Adipose tissue (tissue), 3 donors: ENCODE measurements around the gene SNX32. TPM values are rescaled to one million over a fixed set of nuclear protein-coding genes. Genes with fewer than 3 reads are reported as not detected.

Experiments
- H3K27ac ChIP-seq: one replicate; pipeline ENCODE4 v1.5.1; 2013; ENCODE audit warnings: low read depth, low read length
- WGBS, 3 donors: extraction: QIAGEN DNeasy Blood & Tissue Kit; methylation state at CpG; one replicate each; pipeline ENCODE4 v1.1.7; 2013; 5-methylcytosine and 5-hydroxymethylcytosine counted together
- polyA plus RNA-seq, 3 donors: library from polyadenylated mRNA; stranded (reverse); fragments of 200-250 nt; gene quantifications; one replicate each; pipeline ENCODE4 v1.2.3, GENCODE V29; 2013
- donor health status: healthy with polysubstance abuse.
- donor health status: Bipolar disorder and iron deficiency.
- donor health status: healthy.

The SNX32 gene
- polyA plus RNA-seq, 3 donors = 0.34 to 0.41 TPM; not detected in 1

DNA sequence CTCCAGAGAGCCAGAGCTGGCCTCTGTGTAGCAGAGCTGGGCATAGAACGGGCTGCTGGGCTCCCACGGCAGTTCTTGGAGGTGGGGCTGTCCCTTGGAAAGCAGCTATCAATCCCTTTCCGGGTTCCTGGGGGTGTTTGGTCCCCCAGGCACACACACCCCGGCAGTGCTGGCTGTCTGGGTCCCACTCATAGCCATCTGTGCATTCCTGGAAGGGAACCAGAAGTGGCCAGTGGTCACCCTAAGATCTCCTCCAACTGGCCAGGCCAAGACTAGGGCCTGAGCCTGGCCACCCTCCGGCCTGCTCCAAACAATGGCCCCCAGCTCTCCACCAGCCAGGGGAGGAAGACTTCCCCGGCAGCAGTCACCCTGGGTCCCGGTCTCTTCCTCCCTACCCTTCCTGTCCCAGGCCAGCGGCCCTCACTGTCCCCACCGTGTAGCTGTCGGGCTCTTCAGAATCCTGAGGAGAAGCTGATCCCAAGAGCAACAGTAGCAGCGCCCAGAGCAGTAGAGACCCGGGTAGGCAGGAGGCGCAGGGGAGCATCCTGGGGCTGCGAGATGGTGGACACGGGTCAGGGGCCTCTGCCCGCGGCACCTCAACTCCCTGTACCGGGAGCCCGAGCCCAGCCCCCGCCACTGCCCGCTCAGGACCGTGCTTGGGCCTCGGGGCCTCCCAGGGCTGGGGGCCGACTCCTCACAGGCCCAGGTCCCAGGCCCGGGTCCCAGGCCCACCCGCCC, 38.2 kb downstream of the SNX32 start:
- peak overlapping the region; percentile 11 for H3K27ac ChIP-seq
- WGBS, 3 donors = 27 to 49% (median 29%) methylated on average over 21 to 26 of the region's 26 CpGs

DNA sequence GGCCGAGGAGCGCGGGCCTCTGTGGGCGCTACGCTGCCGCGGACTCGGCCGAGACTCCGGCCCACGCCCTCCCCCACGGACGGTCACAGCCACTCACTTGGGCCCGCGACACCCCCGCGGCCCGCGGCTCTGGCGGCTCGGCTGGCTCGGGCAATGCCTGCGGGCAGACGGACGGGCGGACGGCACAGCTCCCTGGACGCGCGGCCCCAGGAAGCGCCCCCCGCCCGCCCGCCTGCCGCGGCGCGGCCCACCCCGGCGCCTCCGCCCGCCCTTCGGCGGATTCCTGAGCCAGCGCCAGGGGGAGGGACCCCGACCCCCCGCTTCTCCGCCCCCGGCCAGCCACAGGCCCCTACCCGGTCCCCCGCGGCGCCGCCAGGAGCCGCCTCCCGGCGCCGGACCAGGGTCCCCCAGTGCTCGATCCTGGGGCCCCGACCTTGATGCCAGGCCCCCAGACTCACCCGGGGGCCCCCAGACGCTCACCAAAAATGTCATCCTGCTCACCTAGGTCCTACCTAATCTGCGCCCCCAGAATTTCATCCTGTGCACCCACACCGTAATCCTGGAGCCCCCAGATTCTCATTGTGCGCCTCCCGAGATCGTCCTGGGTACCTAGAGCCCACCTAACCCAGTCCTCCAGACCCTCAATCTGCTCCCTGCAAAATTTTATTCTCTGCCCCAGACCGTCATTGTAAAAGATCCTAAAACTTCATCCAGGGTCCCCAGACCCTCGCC, 39.0 kb downstream of the SNX32 start, which contains the start of gene EFEMP2:
TSS of gene EFEMP2 (minus strand) at position 215 of the 732 bp plus-strand sequence. CDS start 446 bp downstream, outside the sequence.
- peak within 1 kb of the TSS; percentile 17 for H3K27ac ChIP-seq
- WGBS, 3 donors = 0 to 1% (median 1%) methylated on average over 26 to 68 of the region's 69 CpGs

DNA sequence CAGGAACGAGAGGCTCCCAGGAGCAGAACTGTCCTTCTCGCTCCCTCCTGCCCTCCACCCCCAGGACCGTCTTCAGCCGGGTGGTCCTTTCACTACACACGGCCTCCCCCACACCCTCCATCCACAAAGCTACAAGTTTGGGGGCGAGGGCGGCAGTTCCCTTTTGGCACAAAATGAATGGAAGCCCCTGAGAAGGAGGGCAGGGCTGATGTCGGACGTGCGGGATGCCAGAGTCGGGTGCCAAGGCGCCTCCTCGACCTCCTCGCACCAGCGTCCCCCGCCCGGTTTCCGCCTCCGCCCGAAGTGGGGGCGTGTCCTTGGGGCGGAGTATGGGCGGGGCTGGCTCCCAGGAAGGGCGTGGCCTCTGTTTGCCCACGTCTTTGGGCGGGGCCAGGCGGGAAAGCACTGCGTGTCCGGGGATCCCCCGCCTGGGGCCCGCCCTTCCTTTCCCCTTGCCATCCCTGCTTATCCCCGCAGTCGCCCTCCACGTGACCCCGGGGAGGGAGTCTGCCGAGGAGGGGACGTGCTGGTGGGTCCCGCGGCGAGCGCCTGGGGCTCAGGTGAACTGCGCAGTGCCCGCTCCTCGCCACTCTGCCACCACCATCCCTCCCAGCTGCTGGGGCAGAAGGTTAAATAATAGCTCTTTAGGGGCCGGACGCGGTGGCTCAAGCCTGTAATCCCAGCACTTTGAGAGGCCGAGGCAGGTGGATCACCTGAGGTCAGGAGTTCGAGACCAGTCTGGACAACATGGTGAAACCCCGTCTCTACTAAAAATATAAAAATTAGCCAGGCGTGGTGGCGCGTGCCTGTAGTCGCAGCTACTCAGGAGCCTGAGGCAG, 39.8 kb downstream of the SNX32 start:
- 5 to 8% (median 7%) methylated on average over 52 to 54 of the region's 54 CpGs for WGBS, 3 donors
- H3K27ac ChIP-seq = peak overlapping the region; percentile 17

DNA sequence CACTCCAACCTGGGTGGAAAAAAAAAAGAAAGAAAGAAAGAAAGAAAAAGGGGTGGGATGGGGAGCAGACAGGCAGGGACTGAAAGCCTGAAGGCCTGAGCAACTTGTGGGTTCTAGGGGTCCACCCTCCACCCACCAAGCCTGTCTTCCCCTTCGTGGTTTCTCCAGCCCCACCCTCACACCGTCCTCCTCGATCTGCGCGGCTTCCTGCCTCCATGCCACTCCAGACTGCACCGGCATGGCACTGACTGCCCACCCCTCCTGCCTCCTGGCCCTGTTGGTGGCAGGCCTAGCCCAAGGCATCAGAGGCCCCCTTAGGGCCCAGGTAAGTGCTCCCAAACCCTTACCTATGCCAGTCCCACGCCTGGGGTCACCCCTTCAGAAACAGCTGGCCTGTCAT, 45.9 kb downstream of the SNX32 start, which contains the start of gene CTSW:
TSS of gene CTSW (plus strand) at position 221 of the 400 bp plus-strand sequence. CDS start at position 239, 18 bp downstream.
- 21 to 68% (median 24%) methylated on average over 3 to 7 of the region's 7 CpGs for WGBS, 3 donors

DNA sequence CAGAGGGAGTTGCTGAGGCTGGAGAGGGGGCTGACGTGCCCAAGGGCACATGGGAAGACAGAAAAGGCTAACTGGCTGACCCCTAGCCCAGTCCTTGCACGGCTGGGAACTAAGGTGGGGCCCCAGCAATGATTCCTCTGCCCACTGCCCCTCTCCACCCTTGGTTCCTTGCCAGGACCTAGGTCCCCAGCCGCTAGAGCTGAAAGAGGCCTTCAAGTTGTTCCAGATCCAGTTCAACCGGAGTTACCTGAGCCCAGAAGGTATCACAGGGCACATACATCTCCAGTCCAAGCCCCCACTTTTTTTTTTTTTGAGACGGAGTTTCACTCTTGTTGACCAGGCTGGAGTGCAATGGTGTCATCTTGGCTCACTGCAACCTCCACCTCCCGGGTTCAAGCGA, 46.3 kb downstream of the SNX32 start:
- 63 to 81% (median 63%) methylated on average over 7 of the region's 7 CpGs for WGBS, 3 donors
- no peak overlapping the region for H3K27ac ChIP-seq

More for the DNA sequence above, 45.9 kb downstream of the SNX32 start, which contains the start of gene CTSW:
- H3K27ac ChIP-seq = no peak within 1 kb of the TSS

DNA sequence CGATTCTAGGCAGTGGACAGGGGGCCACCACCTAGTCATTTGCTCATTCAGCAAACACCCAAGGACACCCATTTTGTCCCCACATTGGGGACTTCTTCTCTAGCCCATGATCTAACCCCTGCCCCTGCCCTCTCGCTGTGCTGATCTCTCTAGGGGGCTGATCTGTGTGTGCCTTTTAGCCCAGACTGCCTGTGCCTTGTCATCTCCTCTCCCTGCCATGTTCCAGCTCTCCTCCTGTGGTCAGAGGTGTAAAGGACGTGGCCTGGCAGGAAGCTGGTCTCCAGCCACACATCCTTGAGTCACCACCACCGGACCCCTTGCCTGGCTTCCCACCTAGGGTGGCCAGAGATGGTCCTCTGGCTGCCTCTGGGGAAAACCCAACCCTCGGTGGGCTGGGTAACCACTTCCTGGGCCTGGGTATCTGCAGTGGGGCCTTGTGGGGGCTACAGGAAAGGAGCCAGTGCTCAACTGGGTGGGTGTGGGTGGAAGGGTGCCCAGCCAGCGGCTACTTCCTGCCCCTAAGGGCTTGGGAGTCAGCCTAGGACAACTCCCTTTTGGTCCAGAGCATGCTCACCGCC, 47.2 kb downstream of the SNX32 start:
- no peak overlapping the region for H3K27ac ChIP-seq
- 46 to 78% (median 52%) methylated on average over 7 of the region's 7 CpGs for WGBS, 3 donors

DNA sequence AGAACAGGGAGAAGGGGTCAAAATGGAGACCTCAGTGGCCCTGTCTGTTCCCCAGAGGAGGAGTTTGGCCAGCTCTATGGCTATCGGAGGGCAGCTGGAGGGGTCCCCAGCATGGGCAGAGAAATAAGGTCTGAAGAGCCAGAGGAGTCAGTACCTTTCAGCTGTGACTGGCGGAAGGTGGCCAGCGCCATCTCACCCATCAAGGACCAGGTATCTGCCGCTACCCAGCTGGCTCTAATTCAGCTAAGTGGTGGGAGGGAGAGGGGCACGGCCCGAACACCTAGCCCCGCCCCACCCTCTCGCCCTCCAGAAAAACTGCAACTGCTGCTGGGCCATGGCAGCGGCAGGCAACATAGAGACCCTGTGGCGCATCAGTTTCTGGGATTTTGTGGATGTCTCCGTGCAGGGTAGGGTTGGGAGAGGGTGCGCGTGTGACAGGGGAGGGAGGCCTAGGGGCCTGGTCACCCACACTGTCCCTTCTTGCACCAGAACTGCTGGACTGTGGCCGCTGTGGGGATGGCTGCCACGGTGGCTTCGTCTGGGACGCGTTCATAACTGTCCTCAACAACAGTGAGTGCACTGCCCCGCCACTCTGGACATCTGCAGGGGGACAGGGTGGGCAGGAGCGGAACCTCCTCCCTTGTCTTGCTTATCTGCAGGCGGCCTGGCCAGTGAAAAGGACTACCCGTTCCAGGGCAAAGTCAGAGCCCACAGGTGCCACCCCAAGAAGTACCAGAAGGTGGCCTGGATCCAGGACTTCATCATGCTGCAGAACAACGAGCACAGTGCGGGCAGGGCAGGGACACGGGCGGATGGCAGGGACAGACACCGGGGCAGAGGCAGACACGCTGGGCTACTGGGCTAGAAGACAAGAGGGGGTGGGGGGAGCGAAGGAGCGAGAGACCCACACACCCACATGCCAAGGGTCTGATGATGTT, 48.6 kb downstream of the SNX32 start:
- WGBS, 3 donors = 91% methylated on average over 29 to 30 of the region's 30 CpGs
- no peak overlapping the region for H3K27ac ChIP-seq

DNA sequence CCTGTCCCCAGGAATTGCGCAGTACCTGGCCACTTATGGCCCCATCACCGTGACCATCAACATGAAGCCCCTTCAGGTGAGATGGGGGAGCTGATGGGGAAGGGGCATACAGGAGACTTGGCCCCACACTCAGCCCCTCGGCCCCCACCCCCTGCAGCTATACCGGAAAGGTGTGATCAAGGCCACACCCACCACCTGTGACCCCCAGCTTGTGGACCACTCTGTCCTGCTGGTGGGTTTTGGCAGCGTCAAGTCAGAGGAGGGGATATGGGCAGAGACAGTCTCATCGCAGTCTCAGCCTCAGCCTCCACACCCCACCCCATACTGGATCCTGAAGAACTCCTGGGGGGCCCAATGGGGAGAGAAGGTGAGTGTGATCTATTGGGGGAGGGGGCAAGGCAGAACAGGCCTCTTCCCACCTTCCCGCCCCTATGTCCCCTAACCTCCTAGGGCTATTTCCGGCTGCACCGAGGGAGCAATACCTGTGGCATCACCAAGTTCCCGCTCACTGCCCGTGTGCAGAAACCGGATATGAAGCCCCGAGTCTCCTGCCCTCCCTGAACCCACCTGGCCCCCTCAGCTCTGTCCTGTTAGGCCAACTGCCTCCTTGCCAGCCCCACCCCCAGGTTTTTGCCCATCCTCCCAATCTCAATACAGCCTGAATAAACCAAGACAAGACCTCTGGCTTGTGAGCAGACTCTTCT, 49.4 kb downstream of the SNX32 start:
- H3K27ac ChIP-seq = no peak overlapping the region
- 89 to 94% (median 92%) methylated on average over 13 of the region's 13 CpGs for WGBS, 3 donors

DNA sequence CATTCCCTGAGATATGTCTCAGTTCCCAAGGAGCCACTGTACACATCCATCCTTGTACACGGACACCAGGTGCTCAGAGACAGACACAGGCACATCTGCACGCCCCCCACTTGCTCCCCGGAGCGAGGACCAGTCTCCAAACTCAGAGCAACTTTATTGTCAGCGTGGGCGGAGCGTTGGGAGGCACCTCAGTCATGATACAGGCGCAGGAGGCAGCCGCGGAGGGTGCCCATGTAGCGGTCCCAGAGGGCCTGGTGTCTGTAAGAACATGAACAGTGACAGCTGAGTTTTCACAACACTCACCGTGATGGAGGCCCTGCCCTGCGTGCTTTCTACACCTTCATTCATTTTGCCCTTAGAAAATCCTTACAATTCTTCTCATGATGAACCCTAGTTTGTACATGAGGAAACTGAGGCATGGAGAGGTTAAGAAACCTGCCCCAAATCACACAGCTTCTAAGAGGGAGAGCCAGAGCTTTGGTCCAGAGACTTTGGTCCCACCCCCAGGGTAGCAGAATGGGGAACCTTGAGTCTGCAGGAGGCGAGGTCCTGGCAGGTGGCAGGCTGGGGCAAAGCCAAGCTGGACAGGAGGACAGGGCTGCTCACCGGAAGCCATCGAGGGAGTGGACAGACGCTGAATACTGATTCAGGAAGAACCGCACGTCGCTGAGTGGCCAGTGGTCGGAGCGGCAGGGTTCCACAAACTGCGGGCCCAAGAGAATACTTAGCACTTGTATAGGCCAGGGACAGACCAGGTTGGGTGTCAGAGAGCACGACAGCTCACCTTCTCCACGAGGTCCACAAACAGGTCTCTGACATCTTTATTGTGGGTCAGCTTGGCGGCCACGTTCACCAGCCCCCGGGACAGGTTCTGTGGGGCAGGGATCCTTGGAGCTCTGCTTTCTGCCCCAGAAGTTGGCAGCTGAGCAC, 50.3 kb downstream of the SNX32 start:
- no peak overlapping the region for H3K27ac ChIP-seq
- WGBS, 3 donors = 80 to 84% (median 81%) methylated on average over 28 of the region's 28 CpGs

DNA sequence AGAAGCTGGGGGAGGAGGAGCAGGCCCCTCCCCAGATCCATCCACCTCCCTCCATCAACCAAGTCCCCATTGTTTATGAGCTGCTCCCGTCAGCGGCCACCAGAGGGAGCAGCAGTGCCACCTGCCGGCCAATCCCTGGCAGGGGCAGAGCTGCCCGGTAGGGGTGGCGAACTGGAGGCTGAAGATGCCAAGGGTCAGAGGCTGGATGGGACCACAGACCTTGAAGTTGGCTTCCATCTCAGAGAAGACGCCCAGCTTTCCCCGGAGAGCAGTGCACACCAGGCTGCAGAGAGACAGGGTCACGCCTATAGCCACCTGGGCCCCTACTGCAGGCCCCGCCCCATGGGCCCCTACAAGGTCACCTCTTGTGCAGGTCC, 50.9 kb downstream of the SNX32 start:
- H3K27ac ChIP-seq = no peak overlapping the region
- WGBS, 3 donors = 15 to 22% (median 20%) methylated on average over 9 of the region's 9 CpGs

DNA sequence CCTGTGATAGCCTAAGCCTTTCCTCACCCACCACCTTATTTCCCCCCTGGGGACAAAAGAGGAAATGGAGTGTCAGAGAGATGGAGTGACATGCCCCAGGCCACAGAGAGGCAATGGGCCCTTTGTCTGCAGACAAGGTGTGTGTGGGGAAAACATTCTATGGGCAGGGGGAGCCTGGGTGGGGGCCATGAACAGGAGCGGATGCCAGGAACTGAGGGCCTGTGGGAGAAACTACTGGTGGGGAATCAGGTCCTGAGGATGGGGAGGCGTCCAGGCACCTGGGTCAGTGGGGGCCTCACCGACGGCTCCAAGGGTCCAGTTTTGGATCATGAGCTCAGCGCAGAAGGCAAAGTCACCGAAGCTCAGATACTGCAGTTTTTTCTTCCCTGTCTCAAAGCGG, 51.5 kb downstream of the SNX32 start:
- H3K27ac ChIP-seq = no peak overlapping the region
- 91 to 95% (median 92%) methylated on average over 7 of the region's 7 CpGs for WGBS, 3 donors

DNA sequence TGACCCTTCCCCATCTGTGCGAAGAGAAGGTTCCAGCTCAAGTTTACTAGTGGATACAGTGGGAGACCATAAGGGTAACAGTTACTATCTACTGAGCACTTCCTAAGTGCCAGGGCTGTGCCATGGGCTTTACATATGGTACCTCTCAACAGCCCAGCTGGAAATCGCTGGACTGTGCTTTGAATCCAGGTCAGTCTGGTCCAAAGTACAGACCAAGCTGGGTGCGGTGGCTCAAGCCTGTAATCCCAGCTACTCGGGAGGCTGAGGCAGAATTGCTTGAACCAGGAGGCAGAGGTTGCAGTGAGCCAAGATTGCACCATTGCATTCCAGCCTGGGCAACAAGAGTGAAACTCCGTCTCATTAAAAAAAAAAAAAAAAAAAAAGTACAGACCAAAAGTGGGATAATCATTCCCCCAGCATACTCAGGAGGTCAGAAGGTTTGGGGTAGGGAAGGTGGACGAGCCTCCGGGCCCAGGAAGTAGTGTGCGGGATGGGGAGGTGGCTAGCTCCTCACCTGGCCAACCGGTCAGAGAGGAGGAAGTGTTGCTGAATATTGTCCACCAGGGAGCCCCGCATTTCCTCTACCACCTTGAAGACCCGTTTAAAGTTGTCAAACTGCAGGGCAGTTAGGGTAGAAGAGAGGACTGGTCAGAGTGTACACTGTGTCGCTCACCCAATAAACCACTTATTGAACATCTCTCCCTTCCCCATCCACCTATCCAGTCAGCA, 52.2 kb downstream of the SNX32 start:
- WGBS, 3 donors = 85 to 92% (median 88%) methylated on average over 12 of the region's 12 CpGs

DNA sequence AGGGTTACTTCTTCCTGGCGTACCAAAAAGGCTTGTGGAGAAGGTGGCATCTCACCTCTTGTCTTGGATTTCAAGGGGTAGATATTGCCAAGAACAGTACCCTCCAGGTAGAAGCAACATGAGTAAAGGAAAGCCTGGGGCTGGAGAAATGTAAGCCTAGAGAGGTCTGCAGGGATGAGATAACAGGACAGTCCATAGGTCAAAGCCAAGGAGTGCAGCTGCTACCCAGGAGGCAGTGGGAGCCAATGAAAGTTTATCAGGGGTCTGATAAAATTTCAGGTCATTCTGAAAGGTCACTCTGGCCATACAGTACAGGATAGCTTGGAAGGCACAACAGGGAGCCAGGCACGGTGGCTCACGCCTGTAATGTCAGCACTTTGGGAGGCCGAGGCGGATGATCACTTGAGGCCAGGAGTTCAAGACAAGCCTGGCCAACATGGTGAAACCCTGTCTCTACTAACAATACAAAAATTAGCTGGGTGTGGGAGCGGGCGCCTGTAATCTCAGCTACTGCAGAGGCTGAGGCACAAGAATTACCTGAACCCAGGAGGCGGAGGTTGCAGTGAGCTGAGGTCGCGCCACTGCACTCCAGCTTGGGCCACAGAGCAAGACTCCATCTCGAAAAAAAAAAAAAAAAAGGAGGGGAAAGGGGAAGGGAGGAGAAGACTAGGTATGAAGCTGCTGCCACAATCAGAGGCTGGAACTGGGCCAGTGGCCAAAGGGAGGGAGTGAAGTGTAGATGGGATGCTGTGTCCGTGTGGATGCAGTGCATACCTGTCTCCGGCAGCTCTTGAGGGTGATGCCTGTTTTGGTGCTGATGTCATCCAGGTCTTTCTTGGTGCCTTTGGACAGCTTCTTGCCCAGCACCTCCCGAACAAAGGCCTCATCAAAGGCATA, 53.3 kb downstream of the SNX32 start:
- WGBS, 3 donors = 81 to 84% (median 83%) methylated on average over 14 of the region's 14 CpGs

More for the DNA sequence above, 52.2 kb downstream of the SNX32 start:
- H3K27ac ChIP-seq = no peak overlapping the region

DNA sequence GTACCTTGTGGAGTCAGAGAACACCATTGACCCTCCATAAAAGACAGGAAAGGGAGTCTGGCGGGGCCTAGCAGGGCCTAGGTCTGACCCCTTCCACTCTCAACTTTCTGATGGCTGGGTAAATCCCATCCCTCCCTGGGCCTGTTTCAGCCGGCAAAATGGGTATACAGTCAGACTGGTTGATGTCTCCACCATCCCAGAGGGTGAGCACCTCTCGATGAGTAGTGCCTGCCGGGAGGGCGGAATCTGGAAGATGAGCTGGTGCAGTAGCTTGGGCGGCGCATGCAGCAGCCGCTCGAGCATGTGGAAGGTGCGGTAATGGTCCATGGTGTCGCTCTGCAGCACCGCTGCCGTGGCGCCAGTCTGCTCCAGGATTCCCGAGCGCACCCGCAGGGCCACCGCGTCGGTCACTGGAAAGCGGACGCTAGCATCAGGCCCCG, 54.0 kb downstream of the SNX32 start:
- WGBS, 3 donors = 2 to 5% (median 4%) methylated on average over 23 of the region's 23 CpGs
- no peak overlapping the region for H3K27ac ChIP-seq

More for the DNA sequence above, 53.3 kb downstream of the SNX32 start:
- H3K27ac ChIP-seq = no peak overlapping the region
